Measurements from ENCODE around the gene CCNH.

DNA sequence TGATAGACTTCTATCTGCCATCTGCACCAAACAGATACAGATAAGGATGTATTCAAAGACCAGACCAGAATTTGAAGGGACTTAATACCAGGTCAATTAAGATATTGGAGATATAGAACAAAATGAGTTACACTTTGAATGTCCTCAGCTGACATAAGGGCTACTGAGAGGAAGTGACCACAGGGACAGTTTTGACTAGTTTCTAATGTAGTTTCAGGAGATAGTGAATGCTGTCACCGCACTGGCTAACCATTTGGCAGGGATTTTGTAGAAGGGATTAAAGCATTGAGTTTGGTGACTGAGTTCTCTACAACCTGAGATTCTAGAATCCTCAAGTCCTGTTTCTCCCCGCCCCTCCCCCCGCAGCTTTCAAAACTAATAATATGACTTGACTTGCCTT is 22.7 kb downstream of the CCNH start:
- TF ChIP-seq CTCF (IDR thresholded peaks at IDR 0.05; ENCODE audit: low read length) (no peak), EZH2 (optimal IDR thresholded peaks at IDR 0.05; ENCODE audit: low read depth, low read length) (no peak), EZH2phosphoT487 (IDR thresholded peaks at IDR 0.05; ENCODE audit: low read length) (no peak)

All from MM.1S (cell line).